Vagina (tissue), 2 donors: ENCODE measurements around the gene TBX18. TPM values are rescaled to one million over a fixed set of nuclear protein-coding genes. Genes with fewer than 3 reads are reported as not detected.

Experiments used
- DNase-seq, 2 donors: peaks; one replicate each; pipeline ENCODE4 v3.0.0-alpha.2; 2017; ENCODE audit errors: extremely low spot score in 2 of 2
- H3K27ac ChIP-seq: fragments of 200-600 bp; sonication (generic); one replicate; pipeline ENCODE4 v1.5.1; 2019
- H3K27me3 ChIP-seq: fragments of 200-600 bp; sonication (generic); one replicate; pipeline ENCODE4 v1.5.1; 2019
- H3K36me3 ChIP-seq, 2 donors: fragments of 200-600 bp; sonication (generic); one replicate each; pipeline ENCODE4 v1.5.1; 2017 to 2019
- H3K4me1 ChIP-seq: fragments of 200-600 bp; sonication (generic); one replicate; pipeline ENCODE4 v1.5.1; 2019
- H3K4me3 ChIP-seq, 2 donors: fragments of 200-600 bp; sonication (generic); 1 replicate in 1 of 2; 2 replicates in 1 of 2; pipeline ENCODE4 v1.5.1; 2016 to 2019
- H3K9me3 ChIP-seq: fragments of 200-600 bp; sonication (generic); one replicate; pipeline ENCODE4 v1.5.1; 2019
- CTCF ChIP-seq, 3 experiments: fragments of 450-650 bp in 2 of 3; fragments of 200-600 bp in 1 of 3; sonication (generic) in 1 of 3; IDR thresholded peaks; one replicate each; pipeline ENCODE4 v1.5.1; 2017 to 2019; ENCODE audit warnings: antibody characterized with exemption in 3 of 3, mild to moderate bottlenecking in 2 of 3, moderate library complexity in 2 of 3
- POLR2A ChIP-seq, 2 donors: fragments of 450-650 bp; IDR thresholded peaks; one replicate each; pipeline ENCODE4 v1.6.1; 2017; ENCODE audit warnings: antibody characterized with exemption in 2 of 2, mild to moderate bottlenecking in 2 of 2, moderate library complexity in 2 of 2
- POLR2AphosphoS5 ChIP-seq, 2 donors: sonication (generic); formaldehyde crosslinking; IDR thresholded peaks; one replicate each; pipeline ENCODE4 v1.9.0; 2017; ENCODE audit warnings: antibody characterized with exemption in 2 of 2, mild to moderate bottlenecking in 2 of 2, low read depth in 1 of 2; ENCODE audit not compliant: insufficient read depth in 1 of 2
- intact Hi-C: fragments of 100-400 bp; cut with DNase I; formaldehyde crosslinking; loops from one replicate; pipeline ENCODE4 v1.15.1; 2023
- total RNA-seq: library from RNA; depleted of rRNA; stranded (reverse); fragments of >200 nt; gene quantifications from one replicate; pipeline ENCODE4 v1.2.3, GENCODE V29; 2016

Gene TBX18
- total RNA-seq, 1 donor from 2014 or later, result 9.8 TPM

GRCh38 chr6:84740385-84740784 is 24.0 kb downstream of the TBX18 start:
- no peak for TF ChIP-seq CTCF (IDR thresholded peaks at IDR 0.05)
- H3K4me3 ChIP-seq, result no peak overlapping the region
- H3K27ac ChIP-seq, result no peak overlapping the region
- intact Hi-C loops, result no loop called here
- no peaks in the 10 kb centered on the region for H3K9me3 ChIP-seq
- no peaks in the 10 kb centered on the region for H3K4me1 ChIP-seq
- DNase-seq, result no peak
- no peaks in the 10 kb centered on the region for H3K27me3 ChIP-seq
- H3K36me3 ChIP-seq, result no peaks in the 10 kb centered on the region

GRCh38 chr6:84739866-84740208 is 24.6 kb downstream of the TBX18 start:
- intact Hi-C loops, result no loop called here
- no peaks in the 10 kb centered on the region for H3K9me3 ChIP-seq
- H3K27ac ChIP-seq, result no peak overlapping the region
- H3K27me3 ChIP-seq, result no peaks in the 10 kb centered on the region
- H3K4me1 ChIP-seq, result no peaks in the 10 kb centered on the region
- H3K36me3 ChIP-seq, result no peaks in the 10 kb centered on the region
- H3K4me3 ChIP-seq, result no peak overlapping the region
- TF ChIP-seq POLR2A (IDR thresholded peaks at IDR 0.05) (no peak), CTCF (IDR thresholded peaks at IDR 0.05) (no peak), POLR2AphosphoS5 (IDR thresholded peaks at IDR 0.05; ENCODE audit: insufficient read depth in 1 of 2, low read depth in 1 of 2) (no peak)
- DNase-seq, result no peak

GRCh38 chr6:84738996-84739865 is 25.2 kb downstream of the TBX18 start:
- H3K4me3 ChIP-seq, result no peak overlapping the region
- intact Hi-C loops, result no loop called here
- no peaks in the 10 kb centered on the region for H3K9me3 ChIP-seq
- no peaks in the 10 kb centered on the region for H3K4me1 ChIP-seq
- H3K27ac ChIP-seq, result no peak overlapping the region
- no peak for DNase-seq
- no peaks in the 10 kb centered on the region for H3K27me3 ChIP-seq
- H3K36me3 ChIP-seq, result no peaks in the 10 kb centered on the region
- TF ChIP-seq POLR2A (IDR thresholded peaks at IDR 0.05) (no peak), POLR2AphosphoS5 (IDR thresholded peaks at IDR 0.05; ENCODE audit: insufficient read depth in 1 of 2, low read depth in 1 of 2) (no peak), CTCF (IDR thresholded peaks at IDR 0.05) (no peak)

- Histone ChIP-seq H3K4me3 (no peak overlapping the region), H3K27ac (no peak overlapping the region), H3K27me3 (no peaks in the 10 kb centered on the region), H3K4me1 (no peaks in the 10 kb centered on the region), H3K36me3 (no peaks in the 10 kb centered on the region), H3K9me3 (no peaks in the 10 kb centered on the region)
- intact Hi-C loops, result no loop called here
- DNase-seq, result no peak
- TF ChIP-seq POLR2A (IDR thresholded peaks at IDR 0.05) (no peak), CTCF (IDR thresholded peaks at IDR 0.05) (no peak), POLR2AphosphoS5 (IDR thresholded peaks at IDR 0.05; ENCODE audit: insufficient read depth in 1 of 2, low read depth in 1 of 2) (no peak)
Observed at GRCh38 chr6:84733889-84734288, 30.5 kb downstream of the TBX18 start.

GRCh38 chr6:84731901-84732300 is 32.5 kb downstream of the TBX18 start:
- intact Hi-C loops, result no loop called here
- Histone ChIP-seq H3K27me3 (no peaks in the 10 kb centered on the region), H3K4me1 (no peaks in the 10 kb centered on the region), H3K36me3 (no peaks in the 10 kb centered on the region), H3K27ac (no peak overlapping the region), H3K9me3 (no peaks in the 10 kb centered on the region), H3K4me3 (no peak overlapping the region)
- DNase-seq, result no peak
- TF ChIP-seq POLR2A (IDR thresholded peaks at IDR 0.05) (no peak), POLR2AphosphoS5 (IDR thresholded peaks at IDR 0.05; ENCODE audit: insufficient read depth in 1 of 2, low read depth in 1 of 2) (no peak), CTCF (IDR thresholded peaks at IDR 0.05) (no peak)
